Small intestine (tissue), 7 donors: Measurements from ENCODE around the gene VPS33B. TPM values are rescaled to one million over a fixed set of nuclear protein-coding genes. Genes with fewer than 3 reads are reported as not detected.

Experiments used
- DNase-seq, 2 donors: peaks; one replicate each; pipeline versions ENCODE4 v3.0.0 to v3.0.0-alpha.2; 2013
- FAIRE-seq: peaks from 2 replicates; lab custom pipeline; 2012; peaks lifted over from hg19 to GRCh38; lab: Jason Lieb, UNC
- H3K27ac ChIP-seq, 3 donors: one replicate each; pipeline ENCODE4 v1.5.1; 2013; ENCODE audit warnings: low read length in 2 of 3, mild to moderate bottlenecking in 2 of 3, control low read depth in 1 of 3, inconsistent platforms in 1 of 3, low read depth in 1 of 3, moderate library complexity in 1 of 3
- H3K27me3 ChIP-seq, 3 donors: one replicate each; pipeline ENCODE4 v1.6.1; 2013; ENCODE audit warnings: low read length in 3 of 3, inconsistent platforms in 1 of 3; ENCODE audit not compliant: control insufficient read depth in 3 of 3, insufficient read depth in 3 of 3
- H3K36me3 ChIP-seq, 3 donors: one replicate each; pipeline ENCODE4 v1.6.1; 2013; ENCODE audit warnings: low read length in 3 of 3, inconsistent platforms in 1 of 3, low read depth in 1 of 3, mild to moderate bottlenecking in 1 of 3, moderate library complexity in 1 of 3; ENCODE audit not compliant: control insufficient read depth in 3 of 3, insufficient read depth in 2 of 3
- H3K4me1 ChIP-seq, 3 donors: one replicate each; pipeline ENCODE4 v1.6.1; 2013; ENCODE audit warnings: low read length in 2 of 3, inconsistent platforms in 1 of 3, low read depth in 1 of 3, mild to moderate bottlenecking in 1 of 3, moderate library complexity in 1 of 3; ENCODE audit not compliant: control insufficient read depth in 3 of 3, insufficient read depth in 2 of 3
- H3K4me3 ChIP-seq, 3 donors: one replicate each; pipeline ENCODE4 v1.5.1; 2013; ENCODE audit warnings: low read length in 3 of 3, control low read depth in 1 of 3, inconsistent platforms in 1 of 3, low read depth in 1 of 3, mild to moderate bottlenecking in 1 of 3, moderate library complexity in 1 of 3
- H3K9me3 ChIP-seq, 2 donors: one replicate each; pipeline ENCODE4 v1.6.1; 2013; ENCODE audit warnings: low read depth in 1 of 2, low read length in 1 of 2; ENCODE audit not compliant: control insufficient read depth in 2 of 2, insufficient read depth in 1 of 2
- WGBS, 3 donors: extraction: QIAGEN DNeasy Blood & Tissue Kit; methylation state at CpG; one replicate each; pipeline ENCODE4 v1.1.7; 2013; 5-methylcytosine and 5-hydroxymethylcytosine counted together
- polyA plus RNA-seq, 4 donors: library from polyadenylated mRNA; stranded (reverse) in 3 of 4; unstranded in 1 of 4; fragments of 200-250 nt in 3 of 4; fragments of 120-200 nt in 1 of 4; gene quantifications; one replicate each; pipeline versions ENCODE4 v1.2.1 to v1.2.3, GENCODE V29; 2013
- donor health status: healthy with polysubstance abuse.
- donor health status: control.
- donor health status: control.
- donor health status: Bipolar disorder and iron deficiency.
- donor health status: healthy.

VPS33B gene
- polyA plus RNA-seq, 4 donors, result 10.7 to 18.6 (median 16.5) TPM

DNA sequence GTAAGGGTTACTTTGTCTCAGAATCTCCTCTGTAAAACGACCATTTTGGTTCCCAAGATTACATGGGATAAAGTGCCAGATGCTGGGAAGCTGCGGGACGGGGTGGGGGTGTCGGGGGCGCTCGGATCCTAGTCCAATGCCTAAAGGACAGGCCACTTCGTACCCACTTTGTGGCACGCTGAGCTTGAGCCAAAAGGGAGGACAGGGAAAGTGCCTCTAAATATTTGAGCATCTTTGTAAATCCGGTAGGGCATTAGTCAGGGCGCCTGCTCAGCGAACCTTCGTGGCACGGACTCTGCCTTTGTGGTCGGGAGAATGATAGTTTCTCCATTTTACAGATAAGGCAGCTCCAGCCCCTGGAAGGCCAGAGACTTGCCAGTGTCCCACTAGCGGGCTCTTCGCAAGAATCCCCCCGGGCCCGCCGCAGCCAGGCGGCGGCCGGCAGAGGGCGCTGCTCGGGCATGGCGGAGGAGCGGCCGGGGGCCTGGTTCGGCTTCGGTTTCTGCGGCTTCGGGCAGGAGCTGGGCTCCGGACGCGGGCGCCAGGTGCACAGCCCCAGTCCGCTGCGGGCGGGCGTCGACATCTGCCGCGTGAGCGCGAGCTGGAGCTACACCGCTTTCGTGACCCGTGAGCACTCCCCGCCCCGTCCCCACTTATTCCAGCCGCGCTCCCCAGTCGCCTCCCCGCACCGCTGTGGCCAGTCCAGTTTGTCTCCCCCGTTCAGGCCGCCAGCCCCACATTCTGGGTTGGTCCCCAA is 65.9 kb downstream of the VPS33B start:
- H3K36me3 ChIP-seq, result peaks cover 0 to 55% (median 3%) of the 10 kb centered on the region in 3 donors
- no peaks in the 10 kb centered on the region for H3K27me3 ChIP-seq
- H3K27ac ChIP-seq, result peak overlapping the region in 1 of 3 donors; percentile 66
- H3K4me3 ChIP-seq, result peak overlapping the region; percentile 41 to 69 (median 56)
- WGBS, 3 donors, result 2 to 12% (median 8%) methylated on average over 49 to 56 of the region's 56 CpGs
- H3K4me1 ChIP-seq, result peaks cover 3 to 13% (median 3%) of the 10 kb centered on the region in 3 donors
- FAIRE-seq (no peak), DNase-seq (peak; percentile 66 to 89)
- no peaks in the 10 kb centered on the region for H3K9me3 ChIP-seq

- Histone ChIP-seq H3K4me3 (peak overlapping the region in 2 of 3 donors; percentile 62 to 69), H3K27me3 (no peaks in the 10 kb centered on the region), H3K36me3 (peaks cover 0 to 54% (median 3%) of the 10 kb centered on the region in 3 donors), H3K9me3 (no peaks in the 10 kb centered on the region), H3K27ac (peak overlapping the region in 1 of 3 donors; percentile 94), H3K4me1 (peaks cover 3 to 13% (median 3%) of the 10 kb centered on the region in 3 donors)
- DNase-seq (peak; percentile 39 to 47), FAIRE-seq (no peak)
- WGBS, 3 donors, result 16 to 52% (median 25%) methylated on average over 20 of the region's 20 CpGs
These were observed 66.6 kb downstream of the VPS33B start for GRCh38 chr15:90955624-90956273.

DNA sequence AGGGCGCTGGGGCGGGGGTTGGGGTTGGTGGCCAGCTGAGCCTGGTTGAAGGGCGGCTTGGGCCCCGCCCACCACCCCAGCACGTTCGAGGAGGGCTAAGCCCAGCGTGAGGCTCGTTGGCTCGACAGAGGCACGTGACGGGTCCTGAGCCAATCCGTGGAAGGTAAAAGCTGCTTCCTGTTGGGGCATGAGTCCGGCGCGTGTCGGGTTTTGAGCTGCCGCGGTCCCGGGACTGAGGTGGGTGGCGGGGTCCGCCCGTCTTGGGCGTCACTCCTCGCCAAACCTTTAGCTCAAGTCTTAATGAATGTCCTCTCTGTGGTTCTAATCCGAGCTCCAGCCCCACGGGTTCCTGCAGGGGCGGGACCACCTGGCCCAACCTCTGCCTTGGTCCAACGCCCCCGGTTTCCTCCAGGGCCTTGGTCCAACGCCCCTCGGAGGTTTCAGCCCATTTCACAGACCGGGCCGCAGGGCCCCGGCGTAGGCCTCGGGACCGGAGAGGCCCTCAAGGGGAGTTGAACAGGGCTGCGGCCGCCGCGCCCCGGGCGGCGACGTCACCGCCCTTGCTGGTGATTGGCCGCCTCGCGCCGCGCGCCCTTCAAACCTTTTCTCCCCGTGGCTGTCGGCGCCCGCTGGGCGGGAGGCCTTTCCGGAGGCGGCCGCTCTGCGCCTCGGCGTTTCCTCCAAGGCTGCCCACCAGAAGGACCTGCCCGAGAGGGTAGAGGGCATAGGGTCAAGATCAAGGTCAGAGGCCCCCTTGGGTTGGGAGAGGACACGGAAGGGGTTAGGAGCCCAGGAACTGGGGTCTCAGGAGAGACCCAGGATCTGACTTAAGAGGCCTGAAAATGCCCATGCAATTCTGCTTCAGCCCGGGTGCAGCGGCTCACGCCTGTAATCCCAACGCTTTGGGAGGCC is 67.4 kb downstream of the VPS33B start, which contains the start of gene RCCD1:
TSS of gene RCCD1 (plus strand) at position 173 of the 912 bp plus-strand sequence. CDS start 1,851 bp downstream, outside the sequence.
- H3K4me1 ChIP-seq, result peaks cover 3 to 13% (median 3%) of the 10 kb centered on the region in 3 donors
- H3K9me3 ChIP-seq, result no peaks in the 10 kb centered on the region
- DNase-seq (peak; percentile 96 to 98), FAIRE-seq (no peak)
- peaks cover 0 to 54% (median 3%) of the 10 kb centered on the region in 3 donors for H3K36me3 ChIP-seq
- WGBS, 3 donors, result 0 to 2% (median 1%) methylated on average over 68 to 69 of the region's 69 CpGs
- H3K4me3 ChIP-seq, result peak within 1 kb of the TSS; percentile 57 to 69 (median 62)
- peak within 1 kb of the TSS; percentile 85 to 95 (median 94) for H3K27ac ChIP-seq
- H3K27me3 ChIP-seq, result no peaks in the 10 kb centered on the region

- FAIRE-seq (no peak), DNase-seq (peak in 1 of 2 donors; percentile 6)
- H3K4me3 ChIP-seq, result peak overlapping the region in 1 of 3 donors; percentile 69
- H3K9me3 ChIP-seq, result no peaks in the 10 kb centered on the region
- H3K27ac ChIP-seq, result peak overlapping the region in 1 of 3 donors; percentile 85
- WGBS, 3 donors, result 61 to 73% (median 63%) methylated on average over 15 to 16 of the region's 16 CpGs
- peaks cover 3 to 13% (median 3%) of the 10 kb centered on the region in 3 donors for H3K4me1 ChIP-seq
- no peaks in the 10 kb centered on the region for H3K27me3 ChIP-seq
- H3K36me3 ChIP-seq, result peaks cover 3 to 57% (median 4%) of the 10 kb centered on the region in 3 donors
These were observed 68.3 kb downstream of the VPS33B start for GRCh38 chr15:90953947-90954711.

DNA sequence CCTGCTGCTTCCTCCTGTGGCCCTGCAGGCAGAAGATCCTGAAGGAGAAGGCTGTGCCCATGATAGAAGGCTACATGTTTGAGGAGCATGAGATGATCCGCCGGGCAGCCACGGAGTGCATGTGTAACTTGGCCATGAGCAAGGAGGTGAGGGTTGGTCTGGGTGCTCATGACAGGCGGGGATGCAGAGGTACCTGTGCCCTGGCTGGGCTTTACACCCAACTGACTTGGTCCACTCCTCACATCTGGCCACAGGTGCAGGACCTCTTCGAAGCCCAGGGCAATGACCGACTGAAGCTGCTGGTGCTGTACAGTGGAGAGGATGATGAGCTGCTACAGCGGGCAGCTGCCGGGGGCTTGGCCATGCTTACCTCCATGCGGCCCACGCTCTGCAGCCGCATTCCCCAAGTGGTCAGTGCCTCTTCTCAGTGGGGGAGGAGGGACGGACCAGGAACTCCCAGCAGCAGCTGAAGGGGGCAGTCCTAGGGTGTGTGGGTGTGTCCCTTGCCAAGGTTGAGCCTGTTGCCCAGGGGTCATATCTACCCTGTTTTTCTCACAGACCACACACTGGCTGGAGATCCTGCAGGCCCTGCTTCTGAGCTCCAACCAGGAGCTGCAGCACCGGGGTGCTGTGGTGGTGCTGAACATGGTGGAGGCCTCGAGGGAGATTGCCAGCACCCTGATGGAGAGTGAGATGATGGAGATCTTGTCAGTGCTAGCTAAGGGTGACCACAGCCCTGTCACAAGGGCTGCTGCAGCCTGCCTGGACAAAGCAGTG is 69.3 kb downstream of the VPS33B start:
- no peak overlapping the region for H3K27ac ChIP-seq
- H3K27me3 ChIP-seq, result no peaks in the 10 kb centered on the region
- DNase-seq (no peak), FAIRE-seq (no peak)
- WGBS, 3 donors, result 93 to 97% (median 95%) methylated on average over 13 to 14 of the region's 14 CpGs
- H3K9me3 ChIP-seq, result no peaks in the 10 kb centered on the region
- H3K4me3 ChIP-seq, result no peak overlapping the region
- H3K36me3 ChIP-seq, result peaks cover 3 to 60% (median 11%) of the 10 kb centered on the region in 3 donors
- H3K4me1 ChIP-seq, result peaks cover 3 to 12% (median 3%) of the 10 kb centered on the region in 3 donors

GRCh38 chr15:90950676-90951075 is 71.7 kb downstream of the VPS33B start:
- H3K4me3 ChIP-seq, result no peak overlapping the region
- peaks cover 6 to 77% (median 16%) of the 10 kb centered on the region in 3 donors for H3K36me3 ChIP-seq
- H3K4me1 ChIP-seq, result peaks cover 0 to 5% (median 2%) of the 10 kb centered on the region in 3 donors
- FAIRE-seq (no peak), DNase-seq (no peak)
- no peaks in the 10 kb centered on the region for H3K9me3 ChIP-seq
- no peaks in the 10 kb centered on the region for H3K27me3 ChIP-seq
- no peak overlapping the region for H3K27ac ChIP-seq
- WGBS, 3 donors, result 96 to 99% (median 97%) methylated on average over 6 of the region's 6 CpGs
